GM23248 (cell line): ENCODE data around the gene TPK1.

Experiments used
- EZH2 ChIP-seq: fragments of 200-600 bp; sonication (generic); IDR thresholded peaks from 2 replicates; pipeline ENCODE4 v1.6.1; 2018; ENCODE audit warnings: antibody characterized with exemption, mild to moderate bottlenecking; ENCODE audit not compliant: insufficient read depth, poor library complexity, severe bottlenecking
- EZH2phosphoT487 ChIP-seq: fragments of 200-600 bp; sonication (generic); IDR thresholded peaks from 2 replicates; pipeline ENCODE4 v1.6.1; 2018; ENCODE audit warnings: antibody characterized with exemption, moderate library complexity, mild to moderate bottlenecking, low read depth; ENCODE audit not compliant: insufficient read depth

GRCh38 chr7:144547888-144548287 lies 288.0 kb downstream of the TPK1 start:
- TF ChIP-seq EZH2 (no peak), EZH2phosphoT487 (no peak)
